HCT116 (cell line): Measurements from ENCODE around the gene OST4. TPM values are rescaled to one million over a fixed set of nuclear protein-coding genes. Genes with fewer than 3 reads are reported as not detected.

Experiments
- ATAC-seq: fragments of 200-7000 bp; cut with Tn5 transposase; 2 replicates; pipeline ENCODE4 v1.9.1; 2020; ENCODE audit warnings: mild to moderate bottlenecking, moderate library complexity
- BruUV-seq: library from RNA; stranded (reverse); fragments of 400-500 nt; replicated peaks from 2 replicates; lab custom pipeline; 2021; lab: Mats Ljungman, UMichigan
- CTCF ChIA-PET: fragments of 300-600 bp; sonication (Branson Sonifier 250); formaldehyde crosslinking; loops from one replicate; lab custom pipeline; 2021; ENCODE audit warnings: antibody characterized with exemption; lab: Charles Lee
- POLR2A ChIA-PET: fragments of 300-600, 350-600 bp; sonication (Branson Sonifier 250); formaldehyde crosslinking; loops from one replicate; lab custom pipeline; 2021; ENCODE audit warnings: antibody characterized with exemption; lab: Charles Lee
- RAD21 ChIA-PET, 2 experiments: fragments of 300-600 bp; sonication (Branson Sonifier 250); formaldehyde crosslinking; loops; one replicate each; lab custom pipeline; 2023; ENCODE audit warnings: low total read pairs in 2 of 2; ENCODE audit not compliant: uncharacterized antibody in 2 of 2, unreplicated experiment in 2 of 2, low non-redundant PET in 1 of 2; lab: Charles Lee
- DNase-seq: peaks from one replicate; pipeline ENCODE4 v3.0.0-alpha.2; 2010; ENCODE audit warnings: low read depth, low spot score
- H2AFZ ChIP-seq: fragments of 200-600 bp; shearing (Covaris generic), sonication (generic); 2 replicates; pipeline ENCODE4 v1.6.1; 2017; ENCODE audit warnings: low read depth, mixed run types, mixed read lengths, antibody characterized with exemption, low read length; ENCODE audit not compliant: poor library complexity, severe bottlenecking
- H3K27ac ChIP-seq: 2 replicates; pipeline ENCODE4 v1.5.1; 2012; ENCODE audit warnings: low read depth, low read length
- H3K27me3 ChIP-seq: fragments of 200-600 bp; sonication (generic); 2 replicates; pipeline ENCODE4 v1.6.1; 2016; ENCODE audit warnings: mixed run types, low read length, mixed read lengths; ENCODE audit not compliant: insufficient read depth
- H3K36me3 ChIP-seq, 2 experiments: fragments of 200-500 bp in 1 of 2; fragments of 200-600 bp in 1 of 2; sonication (Bioruptor generic) in 1 of 2; sonication (generic) in 1 of 2; 2 replicates each; pipeline versions ENCODE4 v1.5.1 to v1.6.1; 2014 to 2016; ENCODE audit warnings: low read length in 2 of 2, inconsistent platforms in 1 of 2, mixed read lengths in 1 of 2, mixed run types in 1 of 2; ENCODE audit not compliant: insufficient read depth in 2 of 2, control insufficient read depth in 1 of 2
- H3K4me1 ChIP-seq, 2 experiments: fragments of 200-600 bp in 1 of 2; sonication (generic) in 1 of 2; 2 replicates each; pipeline versions ENCODE4 v1.5.1 to v1.6.1; 2012 to 2017; ENCODE audit warnings: low read length in 2 of 2, inconsistent platforms in 1 of 2, mild to moderate bottlenecking in 1 of 2, mixed read lengths in 1 of 2, mixed run types in 1 of 2, moderate library complexity in 1 of 2; ENCODE audit not compliant: insufficient read depth in 2 of 2, control insufficient read depth in 1 of 2
- H3K4me2 ChIP-seq: fragments of 200-600 bp; sonication (generic); 2 replicates; pipeline ENCODE4 v1.6.1; 2017; ENCODE audit warnings: mixed run types, low read length, mixed read lengths
- H3K4me3 ChIP-seq, 2 experiments: fragments of 200-600 bp in 1 of 2; sonication (generic) in 1 of 2; replicated peaks in 1 of 2; 2 replicates each; pipeline ENCODE4 v1.5.1; 2011 to 2016; ENCODE audit warnings: low read length in 2 of 2, control low read depth in 1 of 2, low read depth in 1 of 2, mild to moderate bottlenecking in 1 of 2, mixed read lengths in 1 of 2, mixed run types in 1 of 2
- H3K79me2 ChIP-seq: fragments of 200-600 bp; sonication (generic); 2 replicates; pipeline ENCODE4 v1.6.1; 2017; ENCODE audit warnings: mild to moderate bottlenecking, mixed run types, low read length, moderate library complexity, mixed read lengths; ENCODE audit not compliant: insufficient read depth
- H3K9ac ChIP-seq: fragments of 200-600 bp; sonication (generic); 2 replicates; pipeline ENCODE4 v1.6.1; 2016; ENCODE audit warnings: low read length, mixed read lengths
- H3K9me2 ChIP-seq: fragments of 200-600 bp; sonication (generic), shearing (Covaris generic); 2 replicates; pipeline ENCODE4 v1.6.1; 2017; ENCODE audit warnings: mixed run types, mild to moderate bottlenecking, moderate library complexity; ENCODE audit not compliant: insufficient read depth
- H3K9me3 ChIP-seq, 2 experiments: fragments of 200-500 bp in 1 of 2; fragments of 200-600 bp in 1 of 2; sonication (Bioruptor generic) in 1 of 2; sonication (generic) in 1 of 2; 2 replicates each; pipeline ENCODE4 v1.6.1; 2014 to 2017; ENCODE audit warnings: low read length in 2 of 2, mixed read lengths in 2 of 2, inconsistent platforms in 1 of 2, low read depth in 1 of 2, mild to moderate bottlenecking in 1 of 2, mixed run types in 1 of 2, moderate library complexity in 1 of 2; ENCODE audit not compliant: control insufficient read depth in 1 of 2, insufficient read depth in 1 of 2
- H4K20me1 ChIP-seq: fragments of 200-600 bp; sonication (generic), shearing (Covaris generic); 2 replicates; pipeline ENCODE4 v1.6.1; 2017; ENCODE audit warnings: mixed run types, mild to moderate bottlenecking, moderate library complexity; ENCODE audit not compliant: insufficient read depth
- CBX3 ChIP-seq: IDR thresholded peaks from 2 replicates; pipeline ENCODE4 v1.6.1; 2012; ENCODE audit warnings: low read depth
- CEBPB ChIP-seq: IDR thresholded peaks from 2 replicates; pipeline ENCODE4 v1.6.1; 2012; ENCODE audit warnings: low read depth
- EGR1 ChIP-seq: IDR thresholded peaks from 2 replicates; pipeline ENCODE4 v1.6.1; 2012; ENCODE audit warnings: low read depth
- ELF1 ChIP-seq: IDR thresholded peaks from 2 replicates; pipeline ENCODE4 v1.6.1; 2012; ENCODE audit warnings: low read depth, borderline replicate concordance
- EZH2 ChIP-seq: fragments of 200-600 bp; sonication (generic); IDR thresholded peaks from 2 replicates; pipeline ENCODE4 v1.6.1; 2017; ENCODE audit warnings: antibody characterized with exemption, mixed run types
- EZH2phosphoT487 ChIP-seq: fragments of 200-600 bp; IDR thresholded peaks from 2 replicates; pipeline ENCODE4 v1.6.1; 2018; ENCODE audit warnings: antibody characterized with exemption, borderline replicate concordance
- FOSL1 ChIP-seq: IDR thresholded peaks from 2 replicates; pipeline ENCODE4 v1.6.1; 2012; ENCODE audit warnings: low read depth
- JUND ChIP-seq: IDR thresholded peaks from 2 replicates; pipeline ENCODE4 v1.6.1; 2012
- POLR2A ChIP-seq: IDR thresholded peaks from 2 replicates; pipeline ENCODE4 v1.7.0; 2011; ENCODE audit warnings: borderline replicate concordance; ENCODE audit not compliant: insufficient read depth, insufficient read length; ENCODE audit errors: extremely low read depth
- POLR2AphosphoS5 ChIP-seq: IDR thresholded peaks from 2 replicates; pipeline ENCODE4 v1.6.1; 2011; ENCODE audit warnings: mild to moderate bottlenecking, low read depth, low read length, moderate library complexity
- REST ChIP-seq: IDR thresholded peaks from 2 replicates; pipeline ENCODE4 v1.6.1; 2012; ENCODE audit warnings: low read depth
- SIN3A ChIP-seq: IDR thresholded peaks from 2 replicates; pipeline ENCODE4 v1.6.1; 2012; ENCODE audit warnings: low read depth
- SRF ChIP-seq: IDR thresholded peaks from 2 replicates; pipeline ENCODE4 v1.6.1; 2012; ENCODE audit warnings: low read depth
- TCF7L2 ChIP-seq: IDR thresholded peaks from 2 replicates; pipeline ENCODE4 v1.7.0; 2011; ENCODE audit warnings: borderline replicate concordance, inconsistent platforms; ENCODE audit not compliant: insufficient read depth, insufficient read length; ENCODE audit errors: extremely low read depth
- ZBTB33 ChIP-seq: IDR thresholded peaks from 2 replicates; pipeline ENCODE4 v1.6.1; 2011; ENCODE audit warnings: mild to moderate bottlenecking, low read length, moderate library complexity; ENCODE audit not compliant: insufficient replicate concordance; ENCODE audit errors: extremely low read depth
- ZFX ChIP-seq: fragments of 450-650 bp; IDR thresholded peaks from 2 replicates; pipeline ENCODE4 v1.6.1; 2017
- ZNF274 ChIP-seq: fragments of 200-500 bp; sonication (Bioruptor generic); IDR thresholded peaks from 2 replicates; pipeline ENCODE4 v1.6.1; 2014; ENCODE audit warnings: mild to moderate bottlenecking, low read depth, low read length, inconsistent platforms
- intact Hi-C: fragments of 100-400 bp; cut with micrococcal nuclease; formaldehyde crosslinking; loops from 2 replicates; pipeline ENCODE4 v1.10.0; 2022
- total RNA-seq: library from RNA; stranded (reverse); gene quantifications from one replicate; pipeline ENCODE4 v1.2.1, GENCODE V29; 2021; ENCODE audit not compliant: unreplicated experiment
- TF ChIP-seq, protein P1 (sequence below), 3 experiments: fragments of 200-600 bp in 1 of 3; sonication (generic) in 1 of 3; IDR thresholded peaks in 2 of 3; conservative IDR thresholded peaks in 1 of 3; 2 replicates each; pipeline ENCODE4 v1.5.1; 2012 to 2017; ENCODE audit warnings: low read depth in 2 of 3, low read length in 2 of 3, antibody characterized with exemption in 1 of 3, borderline replicate concordance in 1 of 3, control low read depth in 1 of 3, mild to moderate bottlenecking in 1 of 3, mixed read lengths in 1 of 3, mixed run types in 1 of 3, moderate library complexity in 1 of 3; ENCODE audit not compliant: insufficient read depth in 1 of 3
- TF ChIP-seq, protein P2 (sequence below): IDR thresholded peaks from 2 replicates; pipeline ENCODE4 v1.6.1; 2012
- TF ChIP-seq, protein P3 (sequence below): IDR thresholded peaks from 2 replicates; pipeline ENCODE4 v1.6.1; 2012

OST4 gene
- total RNA-seq, 1 experiment from 2014 or later, result 187 TPM

- Histone ChIP-seq H3K4me2 (no peak overlapping the region), H3K9me2 (no peaks in the 10 kb centered on the region), H3K9me3 (no peaks in the 10 kb centered on the region), H3K4me1 (peaks cover 13 to 42% of the 10 kb centered on the region in 2 experiments), H2AFZ (no peak overlapping the region), H3K36me3 (no peaks in the 10 kb centered on the region), H3K27ac (no peak overlapping the region), H3K9ac (no peak overlapping the region), H3K4me3 (no peak overlapping the region), H4K20me1 (no peaks in the 10 kb centered on the region), H3K27me3 (no peaks in the 10 kb centered on the region), H3K79me2 (no peaks in the 10 kb centered on the region)
- ChIA-PET RAD21 (no interaction called here), POLR2A (no interaction called here), CTCF (interaction anchor here (1.3 to 3.1 kb wide), 2 partner anchors 123 to 238 kb away, joined by 5 to 15 read pairs; no protein-coding TSS in a partner anchor)
- no peak for ATAC-seq
- BruUV-seq, result no TSS peak
- intact Hi-C loops, result loop anchor here (1.0 kb wide), 1 partner anchor 123 kb away; no protein-coding TSS in a partner anchor
- no peak for DNase-seq
- TF ChIP-seq POLR2AphosphoS5 (no peak), ZBTB33 (no peak), ZFX (no peak), SRF (no peak), ELF1 (no peak), EZH2phosphoT487 (no peak), FOSL1 (no peak), POLR2A (no peak), EZH2 (no peak), REST (no peak), ZNF274 (no peak), EGR1 (no peak), JUND (no peak), CBX3 (no peak), SIN3A (no peak), CEBPB (no peak), TCF7L2 (no peak)
- TF ChIP-seq, protein P1, sequence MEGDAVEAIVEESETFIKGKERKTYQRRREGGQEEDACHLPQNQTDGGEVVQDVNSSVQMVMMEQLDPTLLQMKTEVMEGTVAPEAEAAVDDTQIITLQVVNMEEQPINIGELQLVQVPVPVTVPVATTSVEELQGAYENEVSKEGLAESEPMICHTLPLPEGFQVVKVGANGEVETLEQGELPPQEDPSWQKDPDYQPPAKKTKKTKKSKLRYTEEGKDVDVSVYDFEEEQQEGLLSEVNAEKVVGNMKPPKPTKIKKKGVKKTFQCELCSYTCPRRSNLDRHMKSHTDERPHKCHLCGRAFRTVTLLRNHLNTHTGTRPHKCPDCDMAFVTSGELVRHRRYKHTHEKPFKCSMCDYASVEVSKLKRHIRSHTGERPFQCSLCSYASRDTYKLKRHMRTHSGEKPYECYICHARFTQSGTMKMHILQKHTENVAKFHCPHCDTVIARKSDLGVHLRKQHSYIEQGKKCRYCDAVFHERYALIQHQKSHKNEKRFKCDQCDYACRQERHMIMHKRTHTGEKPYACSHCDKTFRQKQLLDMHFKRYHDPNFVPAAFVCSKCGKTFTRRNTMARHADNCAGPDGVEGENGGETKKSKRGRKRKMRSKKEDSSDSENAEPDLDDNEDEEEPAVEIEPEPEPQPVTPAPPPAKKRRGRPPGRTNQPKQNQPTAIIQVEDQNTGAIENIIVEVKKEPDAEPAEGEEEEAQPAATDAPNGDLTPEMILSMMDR (IDR thresholded peaks at IDR 0.05 in 2 of 3, conservative IDR thresholded peaks at IDR 0.05 in 1 of 3; ENCODE audit: borderline replicate concordance in 1 of 3, insufficient read depth in 1 of 3, low read depth in 2 of 3, low read length in 2 of 3), result no peak
- TF ChIP-seq, protein P2, sequence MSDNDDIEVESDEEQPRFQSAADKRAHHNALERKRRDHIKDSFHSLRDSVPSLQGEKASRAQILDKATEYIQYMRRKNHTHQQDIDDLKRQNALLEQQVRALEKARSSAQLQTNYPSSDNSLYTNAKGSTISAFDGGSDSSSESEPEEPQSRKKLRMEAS, result no peak
- TF ChIP-seq, protein P3, sequence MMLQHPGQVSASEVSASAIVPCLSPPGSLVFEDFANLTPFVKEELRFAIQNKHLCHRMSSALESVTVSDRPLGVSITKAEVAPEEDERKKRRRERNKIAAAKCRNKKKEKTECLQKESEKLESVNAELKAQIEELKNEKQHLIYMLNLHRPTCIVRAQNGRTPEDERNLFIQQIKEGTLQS, result no peak
Measured at GRCh38 chr2:27084297-27085061, 13.0 kb upstream of the OST4 start.
